K562 (cell line): ENCODE measurements around the gene ESRRB.

ENCODE experiments used
- CTCF ChIP-seq, 3 experiments: IDR thresholded peaks in 2 of 3; conservative IDR thresholded peaks in 1 of 3; 2 replicates each; pipeline ENCODE4 v1.5.1; 2011 to 2012; ENCODE audit warnings: low read length in 3 of 3, mild to moderate bottlenecking in 3 of 3, control low read depth in 2 of 3, improper control_type of control experiment in 1 of 3, inconsistent platforms in 1 of 3, low read depth in 1 of 3, mixed read lengths in 1 of 3, moderate library complexity in 1 of 3; ENCODE audit not compliant: insufficient read depth in 2 of 3
- EZH2 ChIP-seq: IDR thresholded peaks from 2 replicates; pipeline ENCODE4 v1.6.1; 2012; ENCODE audit warnings: low read depth, mild to moderate bottlenecking, inconsistent platforms, low read length, borderline replicate concordance
- HNRNPLL ChIP-seq: fragments of 200-400 bp; formaldehyde crosslinking; IDR thresholded peaks from 2 replicates; pipeline ENCODE4 v1.6.1; 2017; ENCODE audit warnings: low read length, low read depth, mild to moderate bottlenecking; ENCODE audit not compliant: poor library complexity, severe bottlenecking
- SIN3B ChIP-seq: fragments of 450-650 bp; IDR thresholded peaks from 2 replicates; pipeline ENCODE4 v1.6.1; 2017; ENCODE audit warnings: low read depth, mild to moderate bottlenecking, moderate library complexity

GRCh38 chr14:76434220-76434619 is 58.3 kb downstream of the ESRRB start:
- TF ChIP-seq CTCF (IDR thresholded peaks at IDR 0.05 in 2 of 3, conservative IDR thresholded peaks at IDR 0.05 in 1 of 3; ENCODE audit: insufficient read depth in 2 of 3, low read depth in 1 of 3, low read length in 3 of 3), result no peak
- no peak for TF ChIP-seq HNRNPLL
- no peak for TF ChIP-seq EZH2
- TF ChIP-seq SIN3B, result no peak
